ENCODE measurements around the gene COQ3.
A peak's percentile ranks its signal among the peaks of the same experiment; 100 is the strongest.

Gene COQ3

GRCh38 chr6:99333068-99333467, 60.9 kb downstream of the COQ3 start:
- no peaks in the 10 kb centered on the region for H3K27me3 ChIP-seq (ENCODE audit: insufficient read depth, low read length)
- no peak overlapping the region for H3K27ac ChIP-seq (ENCODE audit: low read depth, low read length)
- no peaks in the 10 kb centered on the region for H3K4me1 ChIP-seq (ENCODE audit: control insufficient read depth, insufficient read depth, low read length, unreplicated experiment)
- H3K4me3 ChIP-seq (ENCODE audit: low read depth, low read length): no peak overlapping the region
- H3K36me3 ChIP-seq (ENCODE audit: insufficient read depth, low read length): no peaks in the 10 kb centered on the region
- H2AFZ ChIP-seq (ENCODE audit: low read length, unreplicated experiment): no peak overlapping the region
- no peaks in the 10 kb centered on the region for H3K79me2 ChIP-seq (ENCODE audit: control insufficient read depth, insufficient read depth, low read length, unreplicated experiment)

GRCh38 chr6:99331531-99331930, 62.5 kb downstream of the COQ3 start:
- Histone ChIP-seq H2AFZ (ENCODE audit: low read length, unreplicated experiment) (no peak overlapping the region), H3K4me1 (ENCODE audit: control insufficient read depth, insufficient read depth, low read length, unreplicated experiment) (no peaks in the 10 kb centered on the region), H3K4me3 (ENCODE audit: low read depth, low read length) (no peak overlapping the region), H3K36me3 (ENCODE audit: insufficient read depth, low read length) (no peaks in the 10 kb centered on the region), H3K27me3 (ENCODE audit: insufficient read depth, low read length) (no peaks in the 10 kb centered on the region), H3K27ac (ENCODE audit: low read depth, low read length) (no peak overlapping the region), H3K79me2 (ENCODE audit: control insufficient read depth, insufficient read depth, low read length, unreplicated experiment) (no peaks in the 10 kb centered on the region)

GRCh38 chr6:99330159-99330558, 63.8 kb downstream of the COQ3 start:
- H3K4me1 ChIP-seq (ENCODE audit: control insufficient read depth, insufficient read depth, low read length, unreplicated experiment): no peaks in the 10 kb centered on the region
- no peaks in the 10 kb centered on the region for H3K79me2 ChIP-seq (ENCODE audit: control insufficient read depth, insufficient read depth, low read length, unreplicated experiment)
- H3K36me3 ChIP-seq (ENCODE audit: insufficient read depth, low read length): no peaks in the 10 kb centered on the region
- H3K27me3 ChIP-seq (ENCODE audit: insufficient read depth, low read length): no peaks in the 10 kb centered on the region
- peak overlapping the region; percentile 9 for H2AFZ ChIP-seq (ENCODE audit: low read length, unreplicated experiment)
- no peak overlapping the region for H3K4me3 ChIP-seq (ENCODE audit: low read depth, low read length)
- H3K27ac ChIP-seq (ENCODE audit: low read depth, low read length): no peak overlapping the region

GRCh38 chr6:99324996-99325395, 69.0 kb downstream of the COQ3 start:
- Histone ChIP-seq H3K79me2 (ENCODE audit: control insufficient read depth, insufficient read depth, low read length, unreplicated experiment) (no peaks in the 10 kb centered on the region), H3K4me1 (ENCODE audit: control insufficient read depth, insufficient read depth, low read length, unreplicated experiment) (no peaks in the 10 kb centered on the region), H3K4me3 (ENCODE audit: low read depth, low read length) (no peak overlapping the region), H3K36me3 (ENCODE audit: insufficient read depth, low read length) (no peaks in the 10 kb centered on the region), H2AFZ (ENCODE audit: low read length, unreplicated experiment) (no peak overlapping the region), H3K27me3 (ENCODE audit: insufficient read depth, low read length) (no peaks in the 10 kb centered on the region), H3K27ac (ENCODE audit: low read depth, low read length) (no peak overlapping the region)
